ACHN (cell line): ENCODE results near the gene THOC7.

Experiments
- DNase-seq: peaks from one replicate; pipeline ENCODE4 v3.0.0-alpha.2; 2015
- in situ Hi-C: cut with HindIII; loops from 2 replicates; pipeline ENCODE4 v1.10.0; 2017; ENCODE audit warnings: low sequenced_read_pairs, low pct_ligation_motif_present, low pct_unique_long_range_greater_than_20kb

Gene THOC7

GRCh38 chr3:63853106-63853505 lies 10.5 kb downstream of the THOC7 start:
- no peak for DNase-seq
- in situ Hi-C loops = no loop called here

DNA sequence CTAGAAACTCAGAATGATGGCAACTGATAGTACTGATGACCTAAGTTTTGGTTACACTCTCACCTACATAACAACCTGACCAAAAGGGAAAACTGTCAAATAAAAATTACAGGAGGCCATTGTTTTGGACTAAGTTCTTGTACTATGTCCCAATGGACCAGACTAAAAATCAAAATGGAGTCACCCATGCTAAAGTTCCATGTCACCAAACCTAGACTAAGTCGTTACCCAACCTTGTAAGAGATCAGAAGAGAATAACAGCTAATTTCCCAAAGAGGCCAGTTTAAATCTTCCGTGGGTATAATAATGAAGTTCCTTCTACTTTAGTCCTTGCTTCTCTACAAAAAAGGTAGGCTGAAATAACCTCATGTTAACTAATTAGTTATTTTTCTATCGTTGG lies 12.3 kb downstream of the THOC7 start:
- in situ Hi-C loops = no loop called here
- no peak for DNase-seq

DNA sequence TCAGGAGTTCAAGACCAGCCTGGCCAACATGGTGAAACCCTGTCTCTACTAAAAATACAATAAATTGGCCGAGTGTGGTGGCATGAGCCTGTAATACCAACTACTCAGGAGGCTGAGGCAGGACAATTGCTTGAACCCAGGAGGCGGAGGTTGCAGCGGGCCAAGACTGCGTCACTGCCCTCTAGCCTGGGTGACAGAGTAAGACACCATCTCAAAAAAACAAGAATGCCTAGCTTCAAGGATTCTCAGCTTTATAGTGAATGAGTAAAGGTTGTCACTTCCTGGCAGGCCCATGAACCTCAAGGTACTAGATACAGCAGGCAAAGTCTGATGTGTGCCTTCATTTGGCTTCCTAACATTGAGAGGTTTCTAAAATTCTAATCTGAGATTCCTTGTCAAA lies 14.4 kb downstream of the THOC7 start:
- in situ Hi-C loops = no loop called here
- no peak for DNase-seq

DNA sequence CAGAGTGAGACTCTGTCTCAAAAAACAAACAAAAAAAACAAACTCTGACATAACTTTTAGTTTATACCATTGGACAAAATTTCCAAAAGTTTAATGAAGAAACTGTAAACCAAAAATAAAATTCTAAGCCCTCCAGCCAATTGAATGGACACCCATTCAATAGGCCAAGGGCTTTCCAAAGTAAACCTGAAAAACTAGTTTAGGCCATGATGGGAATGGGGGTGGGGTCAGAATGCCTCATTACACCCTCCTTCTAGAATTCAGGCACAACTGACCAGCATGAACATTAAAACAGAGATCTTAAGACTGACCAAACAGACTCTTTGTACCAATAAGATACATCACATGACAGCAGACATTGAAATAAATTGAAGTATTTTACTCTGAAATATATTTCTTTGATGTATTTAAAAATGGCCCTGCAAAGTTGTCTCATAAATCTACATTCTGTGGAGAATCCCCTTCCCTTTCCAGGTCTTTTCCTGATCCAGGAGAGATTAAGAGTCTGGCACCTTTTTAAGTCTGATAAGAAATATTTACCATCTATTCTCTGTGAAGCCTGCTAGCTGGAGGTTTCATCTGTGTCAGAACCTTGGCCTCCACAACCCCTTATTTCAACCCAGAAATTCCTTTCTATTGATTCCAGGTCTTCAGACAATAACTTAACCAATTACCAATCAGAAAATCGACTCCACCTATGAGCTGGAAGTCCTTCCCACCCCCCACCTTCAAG lies 15.7 kb downstream of the THOC7 start:
- DNase-seq = no peak
- in situ Hi-C loops = no loop called here

GRCh38 chr3:63845215-63845614 lies 18.4 kb downstream of the THOC7 start:
- DNase-seq = no peak
- in situ Hi-C loops = no loop called here

DNA sequence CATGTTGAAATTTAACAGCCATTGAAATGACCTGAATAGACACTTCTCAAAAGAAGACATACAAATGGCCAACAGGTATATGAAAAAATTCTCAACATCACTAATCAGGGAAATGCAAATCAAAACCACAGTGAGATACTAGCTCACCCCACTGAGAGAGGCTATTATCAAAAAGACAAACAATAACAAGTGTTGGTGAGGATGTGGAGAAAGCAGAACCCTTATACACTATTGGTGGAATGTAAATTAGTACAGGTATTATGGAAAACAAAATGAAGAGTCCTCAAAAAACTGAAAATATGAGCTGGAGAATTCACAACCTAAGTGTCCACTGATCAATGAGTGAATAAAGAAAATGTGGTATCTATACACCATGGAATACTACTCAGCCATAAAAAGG lies 21.5 kb downstream of the THOC7 start:
- in situ Hi-C loops = no loop called here

DNA sequence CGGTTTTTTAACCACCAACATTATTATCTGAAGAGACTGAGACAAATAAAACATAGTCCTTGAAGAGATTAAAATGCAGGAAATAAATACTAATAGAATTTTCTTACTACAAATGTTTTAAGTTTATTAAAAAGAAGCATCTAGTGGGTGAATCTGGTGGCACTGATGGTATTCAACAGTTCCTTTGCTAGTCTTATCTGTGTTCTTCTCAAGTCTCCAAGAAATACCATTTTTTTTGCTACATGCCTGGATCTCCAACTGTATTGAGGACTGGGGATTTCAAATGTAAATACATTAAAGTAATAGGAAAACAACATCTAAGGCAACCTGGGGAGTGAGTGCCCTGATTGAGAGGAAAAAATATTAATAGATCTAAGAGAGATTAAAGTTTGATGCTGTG lies 21.9 kb downstream of the THOC7 start:
- in situ Hi-C loops = no loop called here
- no peak for DNase-seq

More for the DNA sequence above, 21.5 kb downstream of the THOC7 start:
- no peak for DNase-seq

- no peak for DNase-seq
- in situ Hi-C loops = no loop called here
Measured at GRCh38 chr3:63832395-63832794, 31.2 kb downstream of the THOC7 start.

DNA sequence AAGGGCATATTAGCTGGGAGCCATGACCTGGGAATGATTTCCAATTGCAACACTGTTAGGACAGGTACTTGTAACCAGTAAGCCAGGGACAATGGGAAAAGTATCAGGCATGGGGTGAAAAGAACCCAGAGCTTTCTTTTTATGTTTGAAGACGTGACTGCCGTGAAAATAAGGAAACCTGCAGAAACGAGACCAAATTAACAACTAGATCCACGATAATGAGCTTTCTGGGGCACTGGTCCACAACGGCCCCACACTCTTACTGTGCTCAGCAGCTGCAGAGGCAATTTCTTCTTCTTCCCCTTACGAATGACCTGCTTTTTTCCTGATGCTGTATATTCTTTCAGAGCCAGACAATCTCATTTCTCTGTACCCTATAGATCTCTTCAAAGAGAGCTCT lies 33.1 kb downstream of the THOC7 start:
- no peak for DNase-seq
- in situ Hi-C loops = no loop called here

DNA sequence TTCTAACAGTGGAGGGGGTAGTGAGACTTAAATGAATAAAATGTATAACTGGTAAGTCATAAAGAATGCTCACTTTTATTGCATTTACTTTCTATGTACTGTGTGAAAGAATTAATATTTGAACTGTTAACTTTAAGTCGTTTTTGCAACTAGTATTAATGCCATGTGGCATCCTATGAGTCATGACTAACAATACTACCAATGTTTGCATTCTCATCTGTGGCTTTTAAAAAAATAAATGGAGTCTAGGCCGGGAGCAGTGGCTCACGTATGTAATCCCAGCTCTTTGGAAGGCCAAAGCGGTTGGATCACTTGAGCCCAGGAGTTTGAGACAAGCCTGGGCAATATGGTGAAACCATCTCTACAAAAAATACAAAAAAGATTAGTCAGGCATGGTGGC lies 39.3 kb downstream of the THOC7 start:
- in situ Hi-C loops = no loop called here
- no peak for DNase-seq

DNA sequence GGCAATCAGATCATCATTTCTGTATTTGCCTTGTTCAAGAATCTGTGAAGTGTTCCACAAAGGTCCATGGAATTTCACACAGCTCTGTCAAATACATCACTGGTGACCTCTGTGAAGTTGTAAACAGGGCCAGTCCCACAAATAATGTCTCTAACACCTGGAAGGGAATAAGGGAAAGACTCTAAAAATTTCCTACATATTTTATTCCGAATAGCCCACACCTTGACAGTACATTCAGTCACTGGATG lies 44.5 kb downstream of the THOC7 start, which contains the start of gene C3orf49:
Gene C3orf49 (plus strand): TSS at position 149 of the 248 bp plus-strand sequence. CDS start 173 bp downstream, outside the sequence.
- no peak for DNase-seq
- in situ Hi-C loops = no loop called here

- peak; percentile 49 for DNase-seq
- in situ Hi-C loops = no loop called here
Measured at GRCh38 chr3:63818282-63819150, 45.1 kb downstream of the THOC7 start.

DNA sequence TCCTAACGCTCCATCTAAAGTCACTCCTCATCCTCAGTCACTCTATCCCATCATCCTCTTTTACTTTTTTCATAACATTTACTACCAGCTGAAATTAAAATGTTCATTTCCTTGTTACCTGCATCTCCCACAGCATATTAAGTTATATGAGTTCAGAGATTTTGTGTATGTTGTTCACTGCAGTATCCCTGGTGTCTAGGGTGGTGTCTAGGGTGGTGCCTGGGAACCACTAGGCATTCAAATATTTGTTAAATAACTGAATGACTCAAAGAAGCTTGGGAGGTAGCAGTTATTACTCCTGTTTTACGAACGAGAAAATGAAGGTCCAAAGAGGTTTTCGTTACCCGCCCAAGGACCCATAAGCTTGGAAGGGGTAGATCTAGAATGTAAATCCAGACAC lies 46.4 kb downstream of the THOC7 start:
- no peak for DNase-seq
- in situ Hi-C loops = no loop called here

DNA sequence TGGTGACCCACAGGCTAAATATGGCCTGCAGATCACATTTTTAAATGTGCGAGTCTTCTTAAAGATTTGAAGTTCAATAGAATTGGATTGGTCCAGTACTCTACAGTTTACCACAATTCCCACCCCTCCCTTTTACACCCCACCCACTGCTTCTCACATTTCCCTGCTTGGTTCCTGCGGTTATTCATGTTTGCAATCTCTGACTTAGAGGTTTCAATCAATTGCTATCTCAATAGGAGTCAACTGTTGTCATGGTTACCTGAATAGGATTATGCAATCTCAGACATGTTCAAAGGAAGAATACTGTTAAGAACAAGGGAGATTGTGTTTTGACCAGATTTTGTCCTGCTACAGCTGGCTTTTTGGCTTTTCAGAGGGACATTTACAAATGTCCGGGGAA lies 49.4 kb downstream of the THOC7 start:
- DNase-seq = no peak
- in situ Hi-C loops = no loop called here

GRCh38 chr3:63809607-63810006 lies 54.0 kb downstream of the THOC7 start:
- in situ Hi-C loops = no loop called here
- no peak for DNase-seq

DNA sequence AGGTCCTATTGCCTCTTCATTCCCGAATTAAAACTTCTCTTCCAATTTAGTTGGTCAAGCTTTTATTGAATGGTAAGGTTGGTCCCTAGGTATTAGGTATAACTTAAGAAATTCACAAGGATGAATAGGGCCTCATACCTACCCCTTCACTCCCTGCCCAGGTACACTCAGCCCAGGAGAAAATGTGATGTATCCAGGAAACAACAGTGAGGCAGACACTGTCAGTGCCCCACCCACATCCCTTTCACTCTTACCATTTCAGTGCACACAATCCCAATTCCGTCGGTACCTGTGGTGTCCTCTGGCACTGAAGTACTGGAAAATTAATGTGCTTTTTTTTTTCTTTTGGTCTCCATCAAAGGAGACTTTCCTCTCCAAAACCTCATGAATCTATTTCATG lies 55.0 kb downstream of the THOC7 start:
- in situ Hi-C loops = no loop called here
- no peak for DNase-seq

GRCh38 chr3:63807961-63808565 lies 55.5 kb downstream of the THOC7 start:
- no peak for DNase-seq
- in situ Hi-C loops = no loop called here

DNA sequence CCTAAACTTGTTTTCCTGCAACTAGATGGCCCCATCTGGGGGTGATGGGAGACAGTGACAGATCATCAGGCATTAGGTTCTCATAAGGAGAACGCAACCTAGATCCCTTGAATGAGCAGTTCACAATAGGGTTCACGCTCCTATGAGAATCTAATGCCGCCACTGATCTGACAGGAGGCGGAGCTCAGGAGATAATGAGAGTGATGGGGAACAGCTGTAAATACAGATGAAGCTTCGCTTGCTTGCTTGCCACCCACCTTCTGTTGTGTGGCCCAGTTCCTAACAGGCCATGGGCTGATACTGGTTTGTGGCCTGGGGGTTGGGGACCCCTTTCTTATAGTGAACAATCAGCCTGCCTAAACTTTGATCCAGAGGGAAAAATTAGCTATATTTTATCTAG lies 59.7 kb downstream of the THOC7 start:
- no peak for DNase-seq
- in situ Hi-C loops = no loop called here

- in situ Hi-C loops = no loop called here
- DNase-seq = no peak
Measured at GRCh38 chr3:63800097-63800496, 63.5 kb downstream of the THOC7 start.

GRCh38 chr3:63798949-63799348 lies 64.7 kb downstream of the THOC7 start:
- in situ Hi-C loops = no loop called here
- DNase-seq = no peak
